ENCODE measurements around the gene SLC26A2. TPM values are rescaled to one million over a fixed set of nuclear protein-coding genes. Genes with fewer than 3 reads are reported as not detected.
A peak's percentile ranks its signal among the peaks of the same experiment; 100 is the strongest.
"Not testable (repeated sequence)": the region's sequence is repeated elsewhere in the genome, so short reads cannot be mapped to it uniquely, and the experiment has no call there.

Gene SLC26A2
- polyA plus RNA-seq, 4 donors = 17.8 to 21.1 (median 18.4) TPM

GRCh38 chr5:150000256-150000989, 39.9 kb downstream of the SLC26A2 start, which contains the start of the genes HMGXB3 and TIGD6:
TSS of gene HMGXB3 (plus strand) at chr5:150000739. CDS start at chr5:150004853, 4,114 bp downstream.
TSS of gene TIGD6 (minus strand) at chr5:150000654. CDS start at chr5:149996348, 4,306 bp downstream.
- DNase-seq (ENCODE audit: low read depth in 4 of 4, low spot score in 2 of 4) = peak; percentile 68 to 94 (median 84)

DNA sequence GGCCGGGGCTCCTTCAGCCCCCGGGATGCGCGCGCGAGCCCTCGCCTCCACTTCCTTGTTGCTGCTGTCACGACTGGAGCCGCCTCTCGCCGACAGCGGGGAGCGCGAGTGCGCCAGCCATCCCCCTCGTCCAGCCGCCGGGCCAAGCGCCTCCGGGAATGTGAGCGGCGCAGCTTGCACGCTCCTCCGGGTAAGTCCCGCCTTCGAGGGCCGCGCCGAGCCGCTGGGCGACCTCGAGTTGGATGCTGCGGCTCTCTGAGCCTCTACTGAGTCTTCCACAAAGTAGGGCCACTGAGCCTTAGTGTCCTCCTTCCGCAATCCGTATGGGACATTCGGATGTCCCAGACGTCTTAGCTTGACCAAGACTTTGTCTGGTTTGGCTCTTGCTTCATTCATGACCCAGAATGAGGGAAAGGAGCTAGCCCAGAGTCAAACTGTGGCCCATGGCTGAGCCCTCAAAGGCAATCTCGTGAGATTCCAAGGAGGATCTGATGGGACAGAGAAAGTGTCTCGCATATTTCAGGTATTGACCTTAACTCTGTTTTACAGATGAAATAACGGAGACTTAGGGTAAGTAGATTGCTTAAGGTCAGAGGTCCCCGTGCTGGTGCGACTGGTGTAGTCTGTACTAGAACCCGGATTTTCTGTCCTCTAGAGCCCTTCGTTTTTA, 40.6 kb downstream of the SLC26A2 start:
- DNase-seq (ENCODE audit: low read depth in 4 of 4, low spot score in 2 of 4) = no peak

DNA sequence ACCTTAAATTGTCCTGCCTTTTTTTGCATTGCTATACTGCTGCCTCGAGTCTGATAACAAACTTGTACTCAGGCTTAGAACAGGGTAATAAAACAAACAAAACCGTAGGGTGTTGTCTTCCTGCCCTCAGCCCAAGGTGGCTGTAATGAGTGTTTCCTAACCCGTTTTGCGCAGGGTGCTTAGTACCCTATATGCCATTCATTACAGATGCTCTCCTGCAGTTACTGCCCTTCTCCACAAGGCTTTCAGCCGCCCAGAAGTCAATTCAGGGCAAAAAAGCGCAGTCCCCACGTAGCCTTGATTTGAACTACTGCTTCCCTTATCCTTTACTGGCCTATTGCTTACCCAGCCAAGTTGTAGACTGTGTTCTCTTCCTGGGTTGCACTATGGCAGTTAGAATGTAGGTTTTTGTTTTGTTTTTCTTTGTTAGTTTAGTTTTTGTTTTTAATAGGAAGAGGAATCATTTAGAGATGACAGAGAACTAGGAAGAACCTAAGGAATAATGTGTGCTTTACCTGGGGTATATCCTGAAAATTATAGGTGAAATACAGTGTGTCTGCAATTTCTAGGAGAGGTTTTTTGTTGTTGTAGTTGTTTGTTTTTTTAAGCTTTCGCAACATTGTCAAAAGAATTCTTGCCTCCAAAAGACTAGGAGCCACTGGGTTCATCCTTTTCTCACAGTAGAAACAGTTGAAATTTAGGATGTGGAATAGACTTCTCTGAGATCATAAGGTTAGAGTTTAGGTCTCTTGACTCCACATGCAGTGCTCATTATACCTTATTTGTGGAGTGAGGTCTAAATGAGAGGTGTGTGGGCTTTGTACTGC, 41.3 kb downstream of the SLC26A2 start:
- no peak for DNase-seq (ENCODE audit: low read depth in 4 of 4, low spot score in 2 of 4)

DNA sequence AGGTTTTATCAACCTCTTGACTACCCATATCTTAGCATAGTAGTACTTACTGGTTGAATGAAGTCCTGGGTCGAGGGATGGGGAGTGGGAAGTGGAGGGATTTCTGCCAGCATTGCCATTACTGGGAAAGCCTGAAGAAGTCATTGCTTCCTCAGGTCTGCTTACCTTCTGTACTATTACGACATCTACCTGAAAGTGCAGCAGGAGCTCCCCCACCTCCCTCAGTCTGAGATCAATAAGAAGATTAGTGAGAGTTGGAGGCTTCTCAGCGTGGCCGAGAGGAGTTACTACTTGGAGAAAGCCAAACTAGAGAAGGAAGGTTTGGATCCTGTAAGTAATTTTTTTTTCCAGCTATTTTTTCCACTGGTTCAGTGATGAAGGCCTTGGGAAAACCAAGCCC, 45.8 kb downstream of the SLC26A2 start:
- DNase-seq (ENCODE audit: low read depth in 4 of 4, low spot score in 2 of 4) = no peak

DNA sequence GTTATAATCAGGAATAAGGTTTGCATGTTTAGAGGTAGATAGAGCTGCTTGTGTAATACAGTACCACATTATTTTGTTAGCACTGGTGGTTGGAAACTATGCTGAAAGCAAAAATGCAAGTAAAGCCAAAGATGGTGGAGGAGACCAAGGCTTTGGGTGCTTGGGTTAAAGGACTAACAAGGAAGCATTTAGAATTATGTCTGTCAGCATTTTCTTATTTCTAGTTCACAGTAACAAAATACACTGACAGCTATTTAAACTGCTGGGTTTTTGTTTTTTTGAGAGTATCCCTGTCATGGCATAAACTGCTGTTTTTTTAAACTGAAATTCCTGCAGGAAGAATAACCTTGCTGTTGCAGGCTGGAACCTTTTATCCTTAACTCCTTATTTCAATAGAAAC, 46.5 kb downstream of the SLC26A2 start:
- DNase-seq (ENCODE audit: low read depth in 4 of 4, low spot score in 2 of 4) = no peak

- DNase-seq (ENCODE audit: low read depth in 4 of 4, low spot score in 2 of 4) = no peak
Observed at GRCh38 chr5:150009671-150010387, 49.3 kb downstream of the SLC26A2 start.

DNA sequence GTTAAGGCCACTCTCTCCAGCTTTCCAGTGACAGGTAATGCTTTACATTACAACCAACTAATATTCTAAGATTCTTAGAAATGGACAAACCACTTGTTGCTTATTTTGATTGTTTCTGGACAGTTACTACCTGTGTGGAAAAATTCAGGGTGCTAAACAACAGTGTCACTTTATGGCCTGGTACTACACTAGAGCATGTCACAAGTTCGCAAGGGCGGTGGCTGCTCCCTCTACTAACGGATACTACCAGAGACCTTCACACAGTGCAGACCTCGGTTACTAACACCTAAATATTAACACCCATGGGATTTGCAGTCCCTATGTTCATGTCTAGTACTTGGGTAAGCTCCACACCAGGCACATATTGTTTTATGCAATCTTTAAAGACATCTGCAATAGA, 53.4 kb downstream of the SLC26A2 start:
- no peak for DNase-seq (ENCODE audit: low read depth in 4 of 4, low spot score in 2 of 4)

GRCh38 chr5:150014456-150014855, 53.9 kb downstream of the SLC26A2 start:
- no peak for DNase-seq (ENCODE audit: low read depth in 4 of 4, low spot score in 2 of 4)

GRCh38 chr5:150015415-150015814, 54.9 kb downstream of the SLC26A2 start:
- no peak for DNase-seq (ENCODE audit: low read depth in 4 of 4, low spot score in 2 of 4)

DNA sequence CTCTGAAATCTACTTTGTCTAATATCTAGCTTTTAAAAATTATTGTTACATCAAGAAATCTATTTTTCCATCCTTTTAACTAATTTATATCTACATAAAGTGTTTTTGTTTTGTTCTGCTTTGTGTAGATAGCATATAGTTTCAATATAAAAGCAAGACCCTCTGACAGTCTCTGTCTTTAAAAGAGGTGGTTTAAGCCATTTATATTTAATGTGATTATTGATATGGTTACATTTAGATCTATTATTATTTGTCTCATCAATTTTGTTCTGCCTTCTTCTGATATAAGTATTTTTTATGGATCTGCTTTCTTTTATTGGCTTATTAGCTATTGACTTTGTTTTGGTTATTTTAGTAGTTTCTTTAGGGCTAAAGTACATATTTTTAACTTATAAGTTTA, 56.0 kb downstream of the SLC26A2 start:
- no peak for DNase-seq (ENCODE audit: low read depth in 4 of 4, low spot score in 2 of 4)

DNA sequence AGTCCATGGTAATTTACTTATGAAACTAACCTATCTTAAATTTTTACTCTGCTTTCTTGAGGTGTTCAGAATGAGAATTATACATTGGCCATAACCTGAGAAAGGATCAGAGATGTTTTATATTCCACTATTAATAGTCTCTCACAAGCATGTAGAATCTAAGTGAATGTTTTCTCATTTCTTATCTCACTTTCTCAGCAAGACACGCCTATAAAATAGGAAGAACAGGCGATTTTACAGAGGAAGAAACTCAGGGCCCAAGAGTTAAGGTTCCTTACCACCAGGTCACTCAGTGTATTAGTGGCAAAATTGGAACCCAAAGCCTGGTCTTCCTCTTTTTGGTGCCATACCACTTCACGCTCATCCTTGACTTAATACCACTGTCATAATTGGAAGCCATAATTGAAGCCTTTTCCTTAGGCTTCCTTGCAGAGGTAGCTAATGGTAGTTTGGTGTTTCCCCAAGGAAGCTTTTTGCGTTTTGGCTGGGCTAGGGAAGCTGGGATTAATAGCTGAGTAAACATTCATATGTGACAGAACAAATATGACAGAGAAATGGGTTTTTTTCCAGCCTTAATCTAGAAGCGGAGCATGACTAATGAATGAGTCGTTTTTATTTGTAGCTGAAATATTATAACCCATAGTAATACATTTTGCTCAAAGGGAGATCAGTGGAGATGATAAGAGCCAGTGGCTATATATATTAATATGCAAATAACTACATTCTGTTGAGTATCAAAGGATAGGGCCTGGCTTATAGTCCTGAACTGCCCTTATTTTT, 56.9 kb downstream of the SLC26A2 start:
- DNase-seq (ENCODE audit: low read depth in 4 of 4, low spot score in 2 of 4) = no peak

GRCh38 chr5:150020249-150020648, 59.7 kb downstream of the SLC26A2 start:
- DNase-seq (ENCODE audit: low read depth in 4 of 4, low spot score in 2 of 4) = no peak

GRCh38 chr5:150021491-150022157, 61.1 kb downstream of the SLC26A2 start:
- no peak for DNase-seq (ENCODE audit: low read depth in 4 of 4, low spot score in 2 of 4)

DNA sequence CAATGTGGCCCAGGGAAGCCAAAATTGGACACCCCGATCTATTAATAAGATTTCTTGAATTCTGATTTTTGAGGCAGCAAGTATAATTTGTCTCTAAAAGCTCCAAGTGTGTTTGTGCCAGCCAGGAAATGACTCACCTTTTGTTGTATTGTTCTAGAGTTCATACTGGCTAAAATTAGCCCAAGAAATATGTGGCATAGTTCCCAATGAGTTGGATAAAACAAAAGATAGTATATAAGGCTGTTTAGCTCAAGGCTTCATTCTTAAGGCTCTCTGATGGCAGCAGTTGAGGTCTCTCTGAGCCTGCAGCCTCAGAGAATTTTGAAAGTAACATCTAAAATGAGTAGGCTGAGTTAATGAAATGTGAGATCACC, 61.6 kb downstream of the SLC26A2 start:
- DNase-seq (ENCODE audit: low read depth in 4 of 4, low spot score in 2 of 4) = no peak

- DNase-seq (ENCODE audit: low read depth in 4 of 4, low spot score in 2 of 4) = no peak
Observed at GRCh38 chr5:150022681-150023080, 62.1 kb downstream of the SLC26A2 start.

- DNase-seq (ENCODE audit: low read depth in 4 of 4, low spot score in 2 of 4) = no peak
Observed at GRCh38 chr5:150023136-150023535, 62.6 kb downstream of the SLC26A2 start.

- DNase-seq (ENCODE audit: low read depth in 4 of 4, low spot score in 2 of 4) = no peak
Observed at GRCh38 chr5:150024346-150024984, 63.9 kb downstream of the SLC26A2 start.

- no peak for DNase-seq (ENCODE audit: low read depth in 4 of 4, low spot score in 2 of 4)
Observed at GRCh38 chr5:150026682-150027172, 66.2 kb downstream of the SLC26A2 start.

DNA sequence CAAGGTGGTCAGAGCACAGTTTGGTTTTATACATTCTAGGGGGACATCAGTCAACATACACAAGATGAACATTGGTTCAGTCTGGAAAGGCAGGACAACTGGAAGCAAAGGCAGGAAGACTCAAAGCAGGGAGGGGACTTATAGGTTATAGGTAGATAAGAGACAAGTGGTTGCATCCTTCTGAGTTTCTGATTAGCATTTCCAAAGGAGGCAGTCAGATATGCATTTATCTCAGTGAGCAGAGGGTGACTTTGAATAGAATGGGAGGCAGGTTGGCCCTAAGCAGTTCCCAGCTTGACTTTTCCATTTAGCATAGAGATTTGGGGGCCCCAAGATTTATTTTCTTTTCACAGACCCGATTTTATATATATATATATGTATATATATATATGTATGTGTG, 67.5 kb downstream of the SLC26A2 start:
- not testable (repeated sequence) for DNase-seq (ENCODE audit: low read depth in 4 of 4, low spot score in 2 of 4)
